ENCODE measurements around the gene LRRC72.
"Not testable (repeated sequence)": the region's sequence is repeated elsewhere in the genome, so short reads cannot be mapped to it uniquely, and the experiment has no call there.

The LRRC72 gene

GRCh38 chr7:16529697-16530096 lies 3.1 kb downstream of the LRRC72 start:
- DNase-seq (ENCODE audit: low read depth) = no peak

- DNase-seq (ENCODE audit: low read depth) = no peak
Measured at GRCh38 chr7:16531707-16532106, 5.1 kb downstream of the LRRC72 start.

GRCh38 chr7:16532272-16532671 lies 5.6 kb downstream of the LRRC72 start:
- DNase-seq (ENCODE audit: low read depth) = no peak

- no peak for DNase-seq (ENCODE audit: low read depth)
Measured at GRCh38 chr7:16535500-16535899, 8.9 kb downstream of the LRRC72 start.

GRCh38 chr7:16540559-16540958 lies 13.9 kb downstream of the LRRC72 start:
- not testable (repeated sequence) for DNase-seq (ENCODE audit: low read depth)

- no peak for DNase-seq (ENCODE audit: low read depth)
Measured at GRCh38 chr7:16542401-16542800, 15.8 kb downstream of the LRRC72 start.

- DNase-seq (ENCODE audit: low read depth) = no peak
Measured at GRCh38 chr7:16543456-16543855, 16.8 kb downstream of the LRRC72 start.

- no peak for DNase-seq (ENCODE audit: low read depth)
Measured at GRCh38 chr7:16546921-16547505, 20.4 kb downstream of the LRRC72 start.

- DNase-seq (ENCODE audit: low read depth) = no peak
Measured at GRCh38 chr7:16548428-16548827, 21.8 kb downstream of the LRRC72 start.

GRCh38 chr7:16550671-16551070 lies 24.0 kb downstream of the LRRC72 start:
- no peak for DNase-seq (ENCODE audit: low read depth)

GRCh38 chr7:16554518-16555236 lies 28.1 kb downstream of the LRRC72 start:
- no peak for DNase-seq (ENCODE audit: low read depth)

GRCh38 chr7:16556359-16556758 lies 29.7 kb downstream of the LRRC72 start:
- no peak for DNase-seq (ENCODE audit: low read depth)

GRCh38 chr7:16558761-16559302 lies 32.2 kb downstream of the LRRC72 start:
- no peak for DNase-seq (ENCODE audit: low read depth)

GRCh38 chr7:16559497-16560179 lies 33.0 kb downstream of the LRRC72 start:
- DNase-seq (ENCODE audit: low read depth) = no peak

- no peak for DNase-seq (ENCODE audit: low read depth)
Measured at GRCh38 chr7:16561943-16562342, 35.3 kb downstream of the LRRC72 start.

- no peak for DNase-seq (ENCODE audit: low read depth)
Measured at GRCh38 chr7:16562456-16563220, 36.0 kb downstream of the LRRC72 start.

- no peak for DNase-seq (ENCODE audit: low read depth)
Measured at GRCh38 chr7:16563281-16564022, 36.8 kb downstream of the LRRC72 start.

GRCh38 chr7:16564023-16564380 lies 37.4 kb downstream of the LRRC72 start:
- DNase-seq (ENCODE audit: low read depth) = no peak

GRCh38 chr7:16564909-16565426 lies 38.3 kb downstream of the LRRC72 start:
- no peak for DNase-seq (ENCODE audit: low read depth)

GRCh38 chr7:16571941-16572340 lies 45.3 kb downstream of the LRRC72 start:
- no peak for DNase-seq (ENCODE audit: low read depth)

- DNase-seq (ENCODE audit: low read depth) = no peak
Measured at GRCh38 chr7:16579216-16579615, 52.6 kb downstream of the LRRC72 start.
